HG03378 (cell line): Measurements from ENCODE around the gene XRCC4.
"Not testable (repeated sequence)": the region's sequence is repeated elsewhere in the genome, so short reads cannot be mapped to it uniquely, and the experiment has no call there.

Experiments used
- ATAC-seq: cut with Tn5 transposase; IDR thresholded peaks from one replicate; pipeline ENCODE4 v1.9.1; 2021; ENCODE audit warnings: mild to moderate bottlenecking, moderate library complexity; ENCODE audit not compliant: unreplicated experiment

The XRCC4 gene

DNA sequence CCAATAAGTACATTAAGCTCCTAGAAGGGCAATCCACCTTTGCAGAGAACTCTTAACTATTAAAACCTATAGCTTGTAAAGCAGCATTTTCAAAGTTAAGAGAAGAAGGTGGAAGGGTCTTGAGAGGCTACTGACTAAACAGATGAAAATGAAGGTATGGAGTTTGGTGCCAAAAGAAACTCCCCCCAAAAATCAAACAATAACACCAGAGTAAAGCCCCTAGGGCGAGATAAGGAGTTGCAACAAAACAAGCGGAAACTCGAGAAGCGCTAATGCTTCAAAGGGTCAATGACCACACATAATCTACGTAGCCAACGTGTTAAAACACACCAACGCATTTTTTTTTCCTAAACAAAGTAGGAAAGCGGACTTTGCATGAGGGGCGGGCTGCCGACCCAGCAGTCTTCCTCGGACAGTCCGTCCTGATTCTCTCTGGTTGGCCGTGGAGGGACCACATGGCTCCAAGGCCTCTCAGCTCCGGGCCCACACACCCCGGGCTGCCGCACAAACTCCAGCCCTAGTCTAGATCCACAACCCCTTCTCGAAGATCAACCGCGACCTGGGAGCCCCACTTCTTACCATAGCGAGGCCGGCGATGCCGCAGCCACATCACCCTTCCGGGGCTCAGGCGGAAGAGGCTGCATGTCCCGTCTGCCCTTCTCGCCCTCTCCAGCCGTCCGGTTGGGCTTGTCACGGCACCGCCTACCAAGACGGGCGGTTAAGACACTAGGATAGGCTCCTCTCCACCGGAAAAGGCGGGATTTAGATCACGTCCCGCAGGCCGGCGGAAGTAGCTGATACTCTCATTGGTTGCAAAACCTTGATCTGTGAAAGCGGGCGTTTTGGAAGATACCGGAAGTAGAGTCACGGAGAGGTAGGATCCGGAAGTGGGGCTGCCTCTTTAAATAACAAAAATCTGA is at the start of gene XRCC4, which contains the start of gene TMEM167A:
Gene XRCC4, plus strand, starts transcription at position 806 of the 920 bp plus-strand sequence. CDS start 27,373 bp downstream, outside the sequence.
Gene TMEM167A, minus strand, starts transcription at position 653 of the 920 bp plus-strand sequence. Its CDS starts 71 bp downstream, at position 582.
- ATAC-seq, result peak; percentile 98

- no peak for ATAC-seq
Observed at GRCh38 chr5:83029912-83030311, 47.4 kb upstream of the XRCC4 start.

DNA sequence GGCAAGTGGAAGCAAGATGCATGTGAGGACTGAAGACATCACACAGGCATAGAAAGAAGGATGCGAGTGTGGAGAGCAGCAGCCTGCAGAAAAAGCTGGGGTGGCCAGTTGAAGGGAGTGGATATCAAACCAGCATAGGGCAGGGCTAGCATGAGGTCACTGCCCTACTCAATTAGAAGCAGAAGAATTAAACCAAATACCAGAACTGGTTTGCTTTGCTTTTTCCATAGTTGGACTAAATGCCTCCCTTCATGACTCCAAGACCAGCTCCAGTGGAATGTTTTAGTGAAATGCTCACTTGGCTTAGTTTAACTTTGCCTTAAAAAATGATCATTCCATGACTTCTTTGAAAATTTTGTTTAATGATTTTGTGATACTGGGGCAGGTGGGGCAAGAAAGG is 46.0 kb upstream of the XRCC4 start:
- no peak for ATAC-seq

DNA sequence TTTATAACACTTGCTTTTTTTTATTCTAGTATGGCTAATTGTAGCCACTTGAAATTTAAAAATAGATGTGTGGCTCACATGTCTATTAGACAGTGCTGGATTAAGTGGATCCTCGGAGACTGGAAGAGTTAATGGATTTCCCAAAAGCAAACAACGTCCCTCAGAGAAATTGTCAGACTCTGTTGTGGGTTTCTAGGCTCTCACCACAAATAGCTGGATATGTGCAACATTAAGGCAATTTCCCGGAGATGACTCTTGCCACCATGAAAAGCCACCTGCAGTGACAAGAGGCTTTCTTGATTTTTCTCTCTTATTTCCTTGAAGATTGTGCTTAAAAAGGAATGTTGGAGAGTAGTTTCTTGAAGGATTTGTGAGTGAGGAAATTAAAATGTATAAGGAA is 43.3 kb upstream of the XRCC4 start:
- ATAC-seq, result no peak

DNA sequence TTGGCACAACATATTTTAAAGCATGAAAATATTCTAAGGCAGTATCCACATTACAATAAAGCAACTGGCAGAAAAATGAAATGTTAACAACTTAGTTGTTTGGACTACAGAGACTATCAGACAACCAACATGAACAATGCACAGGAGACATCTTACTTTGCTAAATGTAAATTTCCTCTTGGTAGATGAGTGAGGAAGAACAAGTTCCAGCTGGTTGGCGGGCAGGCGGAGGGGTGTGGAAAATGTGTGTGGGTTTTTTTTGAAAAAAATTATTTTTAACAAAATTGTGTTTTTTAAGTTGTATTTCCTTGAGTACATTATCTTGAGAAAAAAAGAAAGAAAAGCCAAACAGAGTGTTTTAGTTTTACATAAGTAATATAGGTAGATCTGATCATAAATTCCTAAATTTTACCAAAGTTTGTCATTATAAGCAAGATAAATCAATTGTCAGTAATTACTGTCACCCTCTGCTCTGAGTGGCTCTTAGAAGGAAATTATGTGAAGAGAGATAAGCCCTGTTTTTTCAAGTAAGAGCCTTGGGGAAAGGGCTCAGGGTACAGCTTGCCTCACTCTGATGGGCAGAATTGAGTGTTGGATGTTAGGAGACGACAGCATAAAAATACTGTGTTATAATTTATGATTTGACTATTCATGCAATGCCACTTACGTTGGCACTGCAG is 42.7 kb upstream of the XRCC4 start:
- ATAC-seq, result no peak

DNA sequence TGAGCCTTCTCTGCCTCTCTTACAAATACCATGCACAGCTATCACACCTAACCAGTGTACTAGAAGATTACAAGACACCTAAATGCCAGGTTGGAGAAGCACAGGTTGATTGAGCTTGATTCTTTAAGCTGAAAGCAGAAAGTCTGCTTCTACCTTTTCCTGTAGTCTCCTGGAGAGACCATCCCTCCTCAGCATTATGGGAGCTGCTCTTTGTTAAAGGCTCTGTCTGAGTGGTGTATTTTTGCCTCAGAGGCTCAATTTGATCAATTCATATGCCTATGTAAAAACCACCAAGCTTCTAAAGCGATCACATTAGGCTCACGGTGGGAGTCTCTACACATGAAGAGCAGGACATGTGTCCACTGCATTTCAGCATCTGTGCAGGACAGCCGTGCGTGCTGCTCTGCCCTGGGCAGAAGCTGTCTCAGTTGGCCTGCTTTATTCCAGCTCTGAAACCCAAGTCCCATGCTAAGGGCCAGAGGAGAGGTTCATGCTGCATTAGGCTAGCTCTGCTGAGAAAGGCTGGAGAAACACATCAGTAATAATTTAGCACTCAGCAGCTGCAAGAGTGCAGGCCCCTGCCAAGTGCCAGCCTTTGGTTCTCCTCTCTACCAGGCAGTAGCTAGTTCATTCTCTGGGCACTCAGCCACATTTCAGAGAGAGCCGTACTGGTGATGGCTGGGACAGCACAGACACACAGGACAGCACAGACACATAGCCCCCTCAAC is 41.8 kb upstream of the XRCC4 start:
- ATAC-seq, result no peak

- ATAC-seq, result no peak
Observed at GRCh38 chr5:83036991-83037575, 40.3 kb upstream of the XRCC4 start.

GRCh38 chr5:83038924-83039323 is 38.4 kb upstream of the XRCC4 start:
- ATAC-seq, result no peak

DNA sequence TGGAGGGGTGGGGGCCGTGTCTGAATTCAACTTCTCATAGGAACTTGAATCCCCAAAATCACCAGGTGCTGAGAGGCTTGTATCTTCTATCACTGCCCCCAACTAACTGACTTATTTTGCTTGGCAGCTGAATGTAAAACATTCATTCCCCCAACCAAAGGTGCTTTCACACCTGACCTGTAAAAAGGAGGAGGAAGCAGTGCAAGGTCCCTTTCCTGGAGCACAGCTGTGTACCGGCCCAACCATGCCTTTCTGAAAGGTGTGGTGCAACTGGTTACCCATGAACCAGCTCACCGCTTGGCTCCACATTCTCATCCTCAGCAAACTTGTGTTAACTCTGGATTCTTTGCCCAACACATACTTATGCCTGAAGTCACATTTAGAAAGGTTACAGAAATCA is 34.8 kb upstream of the XRCC4 start:
- no peak for ATAC-seq

- no peak for ATAC-seq
Observed at GRCh38 chr5:83044926-83045325, 32.4 kb upstream of the XRCC4 start.

DNA sequence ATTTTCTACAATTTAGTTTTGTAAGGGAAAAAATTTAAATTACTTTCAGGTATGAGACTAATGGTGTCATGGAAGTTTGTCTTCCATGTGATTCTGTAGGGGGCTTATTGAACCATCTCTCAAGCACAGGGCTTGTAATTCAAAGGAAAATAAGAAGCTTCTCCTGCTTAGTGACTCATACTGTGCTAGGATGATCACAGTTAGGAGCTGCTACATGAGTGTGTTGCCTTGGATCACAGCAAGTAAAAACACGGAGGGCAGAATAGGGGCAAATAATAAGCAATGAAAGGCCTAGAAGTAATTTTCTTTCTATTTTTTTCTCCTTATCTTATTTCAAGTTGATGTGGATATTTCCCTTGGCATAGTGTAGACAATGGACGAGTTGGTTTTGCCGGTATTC is 29.1 kb upstream of the XRCC4 start:
- ATAC-seq, result no peak

DNA sequence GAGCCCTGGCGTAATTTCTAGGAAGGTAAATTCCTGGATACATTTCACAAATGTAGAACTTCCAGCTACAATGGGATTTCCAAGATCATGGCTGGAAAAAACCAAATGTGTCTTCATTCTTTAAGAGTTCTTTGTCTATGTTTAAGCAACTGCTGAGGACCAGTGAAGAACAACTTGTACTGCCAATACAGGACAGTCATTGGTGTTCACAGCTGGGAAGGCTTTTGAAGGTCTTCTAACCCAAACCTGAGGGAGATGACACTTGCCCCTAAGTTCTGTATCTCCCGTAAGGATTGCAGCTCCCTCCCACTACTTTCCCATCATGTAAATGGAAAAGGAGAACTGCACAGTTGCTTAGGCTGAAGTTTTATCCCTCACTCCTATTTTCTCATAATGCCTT is 28.5 kb upstream of the XRCC4 start:
- no peak for ATAC-seq

DNA sequence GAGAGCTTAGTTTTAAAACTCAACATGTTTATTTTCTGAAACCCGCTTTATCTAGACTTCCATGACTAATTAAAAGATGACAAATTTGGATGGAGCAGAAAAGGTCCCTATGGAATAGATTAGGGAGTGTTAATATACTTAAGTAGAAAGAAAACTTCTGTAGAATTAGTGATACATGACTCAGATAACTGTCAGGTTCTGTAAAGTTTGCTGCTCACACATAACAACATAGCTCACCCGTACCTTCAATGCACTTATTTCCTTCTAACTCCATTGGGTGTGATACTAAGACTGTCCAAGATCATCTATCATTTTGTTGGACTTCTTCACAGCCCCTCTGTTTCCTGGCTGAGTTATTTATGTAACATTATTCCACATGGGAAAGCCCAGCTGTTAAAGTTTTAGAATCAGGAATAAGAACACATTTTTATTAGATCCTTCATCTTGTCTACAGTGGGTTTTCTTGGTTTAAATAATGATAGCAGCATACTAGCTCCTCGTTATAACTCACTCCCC is 27.9 kb upstream of the XRCC4 start:
- ATAC-seq, result no peak

GRCh38 chr5:83050723-83051340 is 26.5 kb upstream of the XRCC4 start:
- no peak for ATAC-seq

DNA sequence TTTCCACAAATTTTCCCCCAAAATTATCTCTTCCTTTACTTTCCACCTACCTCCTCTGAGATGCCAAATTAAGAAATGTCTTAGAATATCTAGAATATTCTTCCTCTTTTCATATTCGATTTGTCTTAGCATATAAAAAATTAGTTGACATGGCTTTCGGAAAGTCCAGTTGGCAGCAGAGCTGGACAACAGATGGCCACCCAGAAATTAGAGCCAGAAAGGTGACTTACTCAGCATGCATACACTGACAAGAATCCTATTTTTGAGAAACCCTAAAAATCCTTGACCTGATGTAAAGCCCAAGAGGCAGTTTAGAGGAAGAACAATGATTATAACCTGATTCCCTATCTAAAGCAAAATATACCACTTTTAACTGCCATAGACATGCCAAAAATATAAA is 22.2 kb upstream of the XRCC4 start:
- ATAC-seq, result no peak

- no peak for ATAC-seq
Observed at GRCh38 chr5:83058726-83059125, 18.6 kb upstream of the XRCC4 start.

- no peak for ATAC-seq
Observed at GRCh38 chr5:83059341-83059740, 18.0 kb upstream of the XRCC4 start.

DNA sequence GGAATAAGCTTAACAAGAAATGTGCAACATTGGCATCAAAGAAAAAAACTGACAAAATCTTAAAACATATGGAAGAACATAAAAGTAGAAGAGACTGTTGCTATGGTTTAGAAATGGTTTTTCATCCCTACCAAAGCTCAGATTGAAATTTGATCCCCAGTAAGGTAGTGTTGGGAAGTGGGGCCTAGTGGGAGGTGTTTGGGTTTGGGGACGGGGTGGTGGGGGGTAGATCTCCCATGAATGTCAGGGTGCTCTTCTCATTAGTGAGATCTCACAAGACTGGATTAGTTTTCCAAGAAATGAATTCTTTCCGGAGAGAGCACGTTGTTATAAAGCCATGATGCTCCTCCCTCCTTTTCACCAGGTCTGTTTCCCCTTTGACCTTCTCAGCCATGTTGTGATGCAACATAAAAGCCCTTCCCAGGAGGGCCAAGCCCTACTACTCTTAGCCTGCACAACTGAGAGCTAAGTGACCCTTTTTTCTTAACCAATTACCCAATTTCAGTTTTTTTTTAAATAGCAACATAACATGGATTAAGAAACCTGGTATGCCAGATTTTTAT is 10.7 kb upstream of the XRCC4 start:
- ATAC-seq, result no peak

DNA sequence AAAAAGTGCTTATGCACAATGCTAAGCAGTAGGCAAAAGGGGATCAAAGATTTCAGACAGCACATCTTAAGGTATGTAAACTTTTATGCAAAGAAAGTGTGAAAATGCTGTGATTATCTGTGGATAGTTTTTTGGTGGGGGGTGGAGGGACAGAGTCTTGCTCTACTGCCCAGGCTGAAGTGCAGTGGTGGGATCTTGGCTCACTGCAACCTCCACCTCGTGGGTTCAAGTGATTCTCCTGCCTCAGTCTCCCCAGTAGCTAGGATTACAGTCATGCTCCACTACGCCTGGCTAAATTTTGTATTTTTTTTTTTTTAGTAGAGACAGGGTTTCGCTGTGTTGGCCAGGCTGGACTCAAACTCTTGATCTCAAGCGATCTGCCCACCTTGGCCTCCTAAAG is 10.0 kb upstream of the XRCC4 start:
- not testable (repeated sequence) for ATAC-seq
